Kidney (tissue), 14 donors: ENCODE measurements around the gene GDPD4. TPM values are rescaled to one million over a fixed set of nuclear protein-coding genes. Genes with fewer than 3 reads are reported as not detected.
A peak's percentile ranks its signal among the peaks of the same experiment; 100 is the strongest.

Source experiments
- DNase-seq, 5 donors: peaks; one replicate each; pipeline ENCODE4 v3.0.0-alpha.2; 2013 to 2020
- FAIRE-seq: peaks from 2 replicates; lab custom pipeline; 2012; peaks lifted over from hg19 to GRCh38; lab: Jason Lieb, UNC
- H3K27ac ChIP-seq, 2 donors: one replicate each; pipeline ENCODE4 v1.7.0; 2013; ENCODE audit warnings: low read depth in 2 of 2, low read length in 2 of 2, inconsistent platforms in 1 of 2
- H3K27me3 ChIP-seq: one replicate; pipeline ENCODE4 v1.7.1; 2013; ENCODE audit warnings: low read length, inconsistent platforms; ENCODE audit not compliant: control insufficient read depth, insufficient read depth
- H3K36me3 ChIP-seq, 3 donors: one replicate each; pipeline versions ENCODE4 v1.7.0 to v1.7.1; 2013; ENCODE audit warnings: low read length in 3 of 3, control low read depth in 1 of 3, inconsistent platforms in 1 of 3; ENCODE audit not compliant: insufficient read depth in 3 of 3, control insufficient read depth in 2 of 3
- H3K4me1 ChIP-seq, 3 donors: one replicate each; pipeline versions ENCODE4 v1.7.0 to v1.7.1; 2013; ENCODE audit warnings: low read length in 3 of 3, inconsistent platforms in 1 of 3, low read depth in 1 of 3; ENCODE audit not compliant: control insufficient read depth in 2 of 3, insufficient read depth in 2 of 3
- H3K4me3 ChIP-seq, 3 donors: one replicate each; pipeline versions ENCODE4 v1.7.0 to v1.8.1; 2013; ENCODE audit warnings: low read length in 3 of 3, control low read depth in 1 of 3, inconsistent platforms in 1 of 3
- H3K9ac ChIP-seq, 3 donors: one replicate each; pipeline versions ENCODE4 v1.7.0 to v1.7.1; 2013; ENCODE audit warnings: low read length in 3 of 3, control low read depth in 1 of 3, inconsistent platforms in 1 of 3
- H3K9me3 ChIP-seq, 3 donors: one replicate each; pipeline versions ENCODE4 v1.7.0 to v1.7.1; 2013; ENCODE audit warnings: low read length in 3 of 3, control low read depth in 1 of 3, inconsistent platforms in 1 of 3; ENCODE audit not compliant: control insufficient read depth in 2 of 3, insufficient read depth in 1 of 3
- CTCF ChIP-seq: IDR thresholded peaks from 3 replicates; pipeline ENCODE4 v1.5.1; 2012; ENCODE audit warnings: mild to moderate bottlenecking, moderate library complexity, borderline replicate concordance; ENCODE audit not compliant: insufficient read depth; ENCODE audit errors: extremely low read depth
- intact Hi-C: fragments of 100-400 bp; cut with DNase I; formaldehyde crosslinking; loops from one replicate; pipeline ENCODE4 v1.11.1; 2022
- polyA plus RNA-seq: library from polyadenylated mRNA; stranded (reverse); fragments of 350-450 nt; fragmentation: Illumina TruSeq; extraction: RNeasy Lipid Tissue Mini Kit (QIAGEN cat#74804); gene quantifications from one replicate; pipeline ENCODE4 v1.2.3, GENCODE V29; 2014; ENCODE audit warnings: low read depth, low replicate concordance; ENCODE audit not compliant: insufficient read depth
- total RNA-seq: library from RNA; stranded (reverse); fragmentation: NEBNext Ultra II Directional; extraction: Animal tissue kit (Norgen Biotek cat#: 25700); gene quantifications from one replicate; pipeline ENCODE4 v1.2.1, GENCODE V29; 2021
- donor health status: control.
- donor health status: control.
- donor health status: control.
- donor health status: control.
- donor health status: control.
- donor health status: DM: yes; HTN: yes; CAD: no.
- donor health status: Normal renal cell carcinoma (clear cell type).

GDPD4 gene
- total and polyA plus RNA-seq, 2 donors from 2014 or later: not detected

- DNase-seq (peak in 1 of 5 donors; percentile 69), FAIRE-seq (no peak)
- H3K27ac ChIP-seq: no peak overlapping the region
- no peak for TF ChIP-seq CTCF
- no peaks in the 10 kb centered on the region for H3K27me3 ChIP-seq
- H3K4me1 ChIP-seq: peaks cover 0 to 7% (median 0%) of the 10 kb centered on the region in 3 donors
- peaks cover 0 to 1% (median 0%) of the 10 kb centered on the region in 3 donors for H3K9me3 ChIP-seq
- H3K9ac ChIP-seq: no peak overlapping the region
- peaks cover 0 to 5% (median 0%) of the 10 kb centered on the region in 3 donors for H3K36me3 ChIP-seq
- no peak overlapping the region for H3K4me3 ChIP-seq
- intact Hi-C loops: no loop called here
Observed at GRCh38 chr11:77188633-77189491, 112.6 kb downstream of the GDPD4 start.

GRCh38 chr11:77187776-77188632 is 113.5 kb downstream of the GDPD4 start:
- Histone ChIP-seq H3K4me3 (no peak overlapping the region), H3K4me1 (peaks cover 0 to 7% (median 0%) of the 10 kb centered on the region in 3 donors), H3K36me3 (peaks cover 0 to 3% (median 0%) of the 10 kb centered on the region in 3 donors), H3K27ac (peak overlapping the region in 1 of 2 donors; percentile 0), H3K9ac (no peak overlapping the region), H3K27me3 (no peaks in the 10 kb centered on the region), H3K9me3 (peaks cover 0 to 1% (median 0%) of the 10 kb centered on the region in 3 donors)
- TF ChIP-seq CTCF: peak; percentile 95
- DNase-seq (peak; percentile 78 to 92 (median 86)), FAIRE-seq (peak; percentile 32)
- intact Hi-C loops: no loop called here

- Histone ChIP-seq H3K27ac (peak overlapping the region in 1 of 2 donors; percentile 0), H3K36me3 (no peaks in the 10 kb centered on the region), H3K9ac (no peak overlapping the region), H3K4me1 (peaks cover 0 to 7% (median 0%) of the 10 kb centered on the region in 3 donors), H3K4me3 (no peak overlapping the region), H3K27me3 (no peaks in the 10 kb centered on the region), H3K9me3 (no peaks in the 10 kb centered on the region)
- intact Hi-C loops: no loop called here
- no peak for DNase-seq
- no peak for FAIRE-seq
- TF ChIP-seq CTCF: no peak
Observed at GRCh38 chr11:77187111-77187750, 114.3 kb downstream of the GDPD4 start.
